ENCODE measurements around the gene CGB5.

Gene CGB5

DNA sequence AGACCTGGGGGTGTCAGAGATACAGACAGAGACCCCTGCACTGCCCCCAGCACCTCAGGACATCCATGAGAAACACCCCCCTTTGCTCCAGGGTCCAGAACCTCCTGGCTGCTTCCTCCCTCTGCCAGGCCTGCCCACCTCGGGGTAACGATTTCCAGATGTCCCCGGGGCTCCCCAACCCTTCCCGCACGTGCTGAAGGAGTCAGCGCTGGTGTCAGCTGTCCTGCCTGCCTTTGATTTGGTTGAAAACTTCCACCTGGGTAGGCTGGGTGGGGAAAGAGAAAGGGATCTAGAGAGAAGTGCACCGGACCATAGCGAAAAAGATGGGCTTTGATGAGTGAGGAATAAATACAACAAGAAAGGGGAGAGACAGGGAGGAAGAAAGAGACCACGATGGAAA, 15.4 kb downstream of the CGB5 start:
- DNase-seq = no peak

DNA sequence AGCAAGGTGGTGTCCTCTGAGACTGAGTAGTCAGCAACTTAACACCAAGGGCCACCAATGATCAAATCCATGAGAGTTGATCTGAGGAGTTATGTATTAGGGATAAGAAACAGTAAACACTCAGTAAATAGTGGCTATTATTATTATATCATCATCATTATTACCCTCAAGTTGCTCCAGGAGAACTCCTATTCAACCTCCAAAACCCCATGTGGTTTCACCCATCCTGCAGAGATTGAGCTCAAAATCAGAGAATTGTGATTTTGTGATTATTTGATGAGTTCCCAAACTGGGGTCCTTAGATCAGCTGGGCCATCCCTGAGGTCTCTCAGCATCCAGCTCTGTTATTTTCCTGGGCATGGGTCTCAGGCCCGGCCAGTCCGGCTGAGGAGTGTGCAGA, 17.4 kb downstream of the CGB5 start:
- DNase-seq = no peak

DNA sequence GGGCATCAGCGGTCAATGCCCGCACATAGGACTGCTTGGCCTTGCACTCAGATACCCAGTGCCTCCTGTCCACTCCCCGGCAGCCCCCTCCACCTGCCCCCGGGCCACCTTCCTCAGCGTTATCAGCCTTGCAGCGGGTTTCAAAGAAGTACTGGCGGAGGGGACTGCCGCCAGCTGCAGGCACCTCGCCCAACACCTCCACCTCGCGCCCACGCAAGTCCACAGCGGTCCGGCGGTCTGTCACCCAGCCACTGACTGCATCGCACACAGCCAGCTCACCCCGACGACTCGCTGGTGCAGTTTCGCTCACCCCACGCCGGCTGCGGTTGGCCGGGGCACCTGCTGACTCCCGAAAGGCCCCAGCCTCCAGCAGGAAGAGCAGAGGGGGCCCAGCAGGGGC, 17.8 kb downstream of the CGB5 start:
- no peak for DNase-seq

DNA sequence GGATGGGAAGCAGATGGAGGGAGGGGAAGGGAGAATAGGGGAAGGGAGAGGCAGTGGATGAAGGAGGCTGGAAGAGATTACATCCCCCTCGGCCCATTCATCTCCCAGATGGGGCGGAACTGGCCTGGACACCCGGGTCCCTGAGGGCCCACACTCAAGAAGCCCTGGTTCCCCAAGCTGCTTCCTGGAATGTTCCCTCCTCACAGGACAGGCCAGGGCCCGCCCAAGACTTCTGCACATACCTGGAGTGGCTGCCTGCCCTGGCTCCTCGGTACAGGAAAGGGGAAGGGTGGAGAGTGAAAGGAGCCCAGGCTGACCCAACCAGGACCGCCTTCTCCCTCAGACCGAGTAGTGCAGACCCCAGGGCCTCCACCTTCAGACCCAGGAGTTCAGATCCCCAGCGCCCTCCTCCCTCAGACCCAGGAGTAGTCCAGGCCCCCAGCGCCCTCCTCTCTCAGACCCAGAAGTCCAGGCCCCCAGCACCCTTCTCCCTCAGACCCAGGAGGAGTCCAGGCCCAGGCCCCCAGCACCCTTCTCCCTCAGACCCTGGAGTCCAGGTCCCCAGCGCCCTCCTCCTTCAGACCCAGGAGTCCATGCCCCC, 20.5 kb downstream of the CGB5 start:
- DNase-seq = no peak

DNA sequence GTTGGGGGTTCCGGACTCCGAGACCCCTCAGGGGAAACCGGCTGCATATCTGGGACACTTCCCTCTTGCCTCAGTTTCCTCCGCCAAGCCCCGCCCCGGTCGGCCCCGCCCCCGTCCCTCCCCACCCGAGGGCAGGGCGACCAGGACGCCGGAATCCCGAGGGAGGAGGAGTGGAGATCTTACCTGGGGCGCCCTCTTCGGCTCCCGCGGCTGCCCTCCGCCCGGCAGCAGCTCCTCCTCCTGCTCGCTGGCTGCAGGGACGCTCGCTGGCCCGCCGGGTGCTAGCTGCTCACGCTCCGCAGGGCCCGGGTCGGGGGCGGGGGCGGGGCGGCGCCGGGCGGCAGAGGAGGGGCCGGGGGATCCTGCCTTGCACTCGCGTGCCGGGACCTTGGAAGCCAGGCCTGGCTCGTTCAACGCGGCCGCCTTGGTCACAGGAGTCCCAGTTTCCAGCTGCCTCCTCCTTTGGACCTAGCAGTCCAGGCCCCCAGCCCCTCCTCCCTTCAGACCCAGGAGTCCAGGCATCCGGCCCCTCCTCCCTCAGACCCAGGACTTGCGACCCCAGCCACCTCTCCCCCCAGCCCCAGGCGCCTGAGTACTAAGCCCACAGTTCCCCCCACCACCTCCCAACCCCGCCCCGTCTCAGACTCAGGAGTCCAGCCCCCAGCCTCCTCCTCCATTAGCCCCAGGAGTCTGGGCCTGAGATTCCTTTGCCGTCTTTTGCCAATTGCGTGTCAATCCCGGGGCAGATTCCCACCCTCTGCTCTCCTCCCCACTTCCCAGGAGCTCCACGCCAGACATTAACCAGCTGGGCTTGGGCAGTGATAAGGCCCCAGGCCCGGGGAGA, 21.3 kb downstream of the CGB5 start, which contains the start of gene NTF4:
Gene NTF4 (minus strand): TSS at position 51 of the 844 bp plus-strand sequence. CDS start 2,821 bp downstream, outside the sequence.
- no peak for DNase-seq

DNA sequence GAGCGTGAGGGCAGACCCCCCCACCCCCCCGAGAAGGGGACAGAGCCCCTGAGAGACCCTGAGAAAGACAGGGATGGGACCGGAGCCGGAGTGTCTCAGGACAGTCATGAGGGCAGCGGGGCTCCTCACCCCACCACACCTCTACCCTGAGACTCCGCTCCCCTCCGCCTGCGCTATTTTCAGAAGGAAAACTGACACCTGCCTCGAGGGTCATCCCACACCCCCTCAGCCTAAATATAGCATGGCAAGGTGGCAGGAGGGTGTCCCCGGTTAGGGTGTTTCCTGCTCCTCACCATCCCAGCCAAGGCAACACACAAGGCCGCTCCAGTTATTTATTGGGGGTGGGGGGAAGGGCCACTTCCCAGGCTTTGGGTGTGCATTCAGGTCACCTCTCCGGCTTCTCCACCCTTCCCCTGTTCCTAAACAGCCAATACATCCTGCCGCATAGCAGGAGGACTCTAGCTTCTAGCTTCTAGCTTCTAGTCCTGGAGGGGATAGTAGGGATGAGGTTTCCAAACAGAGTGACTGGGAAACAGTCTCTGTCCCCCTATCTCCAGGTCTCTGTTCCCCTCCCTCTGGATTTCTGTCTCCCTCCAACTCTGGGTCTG, 22.4 kb downstream of the CGB5 start:
- no peak for DNase-seq

DNA sequence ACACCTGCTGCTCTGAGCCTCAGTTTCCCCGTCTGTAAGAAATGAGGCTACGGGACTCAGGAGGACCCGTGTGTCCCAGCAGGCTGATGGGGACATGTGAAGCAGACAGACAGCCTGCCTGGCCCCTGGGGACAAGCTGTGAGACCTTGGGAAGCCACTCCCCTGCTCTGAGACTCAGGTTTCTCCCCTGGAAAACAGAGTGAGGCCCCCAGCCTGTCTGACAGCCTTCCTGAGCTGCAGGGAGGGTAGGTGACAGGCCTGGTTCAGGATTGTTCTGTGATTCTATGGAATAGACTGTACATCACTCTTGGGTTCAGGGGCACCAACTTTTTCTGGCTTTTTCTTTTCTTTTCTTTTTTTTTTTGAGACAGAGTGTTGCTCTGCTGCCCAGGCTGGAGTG, 23.9 kb downstream of the CGB5 start:
- DNase-seq = no peak

DNA sequence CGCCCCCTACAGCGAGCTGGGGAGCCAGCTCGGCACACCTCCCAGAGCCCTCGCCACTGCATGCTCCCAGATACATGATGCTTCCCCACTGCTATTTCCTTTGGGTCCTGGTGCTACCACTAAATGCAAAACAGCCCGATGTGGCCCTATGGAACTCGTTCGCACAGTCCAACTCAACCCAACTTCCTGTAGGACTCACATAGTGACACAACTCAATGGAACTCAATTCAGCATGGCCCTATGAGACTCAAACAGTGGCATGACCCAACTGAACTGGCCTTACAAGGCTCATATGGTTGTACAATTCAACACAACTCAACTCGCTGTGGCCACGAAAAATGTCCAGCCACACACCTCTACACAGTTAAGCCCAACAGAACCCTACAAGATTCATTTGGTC, 25.4 kb downstream of the CGB5 start:
- no peak for DNase-seq

DNA sequence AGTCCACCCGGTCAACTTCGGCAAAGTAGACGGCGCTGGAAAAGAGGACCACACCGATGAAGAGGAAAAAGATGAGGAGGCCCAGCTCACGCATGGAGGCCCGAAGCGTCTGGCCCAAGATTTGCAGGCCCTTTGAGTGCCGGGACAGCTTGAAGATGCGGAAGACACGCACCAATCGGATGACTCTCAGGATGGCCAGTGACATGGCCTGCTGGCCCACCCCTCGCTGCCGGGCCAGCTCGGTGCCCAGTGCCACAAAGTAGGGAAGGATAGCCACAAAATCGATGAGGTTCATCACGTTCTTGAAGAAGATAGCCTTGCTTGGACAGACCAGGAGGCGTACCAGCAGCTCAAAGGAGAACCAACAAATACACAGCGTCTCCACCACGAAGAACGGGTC, 26.8 kb downstream of the CGB5 start:
- no peak for DNase-seq

DNA sequence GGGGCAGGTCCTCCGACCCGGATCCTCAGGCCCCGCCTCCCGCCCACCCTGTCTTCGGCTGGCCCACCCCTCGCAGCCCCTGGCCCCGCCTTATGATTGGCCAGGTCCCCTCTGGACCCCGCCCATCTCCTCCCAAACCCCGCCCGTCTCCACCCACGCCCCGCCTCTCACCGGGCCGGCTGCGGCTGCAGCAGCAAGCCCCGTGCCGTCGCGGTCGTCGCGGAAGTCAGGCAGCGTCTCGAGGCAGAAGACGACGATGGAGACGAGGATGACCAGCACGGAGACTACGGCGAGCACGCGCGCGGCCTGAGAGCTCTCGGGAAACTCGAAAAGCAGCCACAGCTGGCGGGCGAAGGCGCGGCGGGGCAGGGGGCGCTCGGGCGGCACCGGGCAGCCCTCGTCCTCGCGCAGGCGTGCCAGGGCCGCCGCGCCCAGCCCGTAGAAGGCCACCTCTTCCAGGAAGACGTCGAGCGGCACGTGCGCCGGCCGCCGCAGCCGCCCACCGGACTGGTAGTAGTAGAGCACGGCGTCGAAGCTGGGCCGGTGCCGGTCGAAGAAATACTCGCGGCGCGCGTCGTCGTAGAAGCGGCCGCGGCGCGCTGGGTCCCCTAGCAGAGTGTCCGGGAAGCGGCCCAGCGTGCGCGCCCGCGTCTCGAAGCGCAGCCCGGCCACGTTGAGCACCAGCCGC, 28.4 kb downstream of the CGB5 start:
- no peak for DNase-seq

DNA sequence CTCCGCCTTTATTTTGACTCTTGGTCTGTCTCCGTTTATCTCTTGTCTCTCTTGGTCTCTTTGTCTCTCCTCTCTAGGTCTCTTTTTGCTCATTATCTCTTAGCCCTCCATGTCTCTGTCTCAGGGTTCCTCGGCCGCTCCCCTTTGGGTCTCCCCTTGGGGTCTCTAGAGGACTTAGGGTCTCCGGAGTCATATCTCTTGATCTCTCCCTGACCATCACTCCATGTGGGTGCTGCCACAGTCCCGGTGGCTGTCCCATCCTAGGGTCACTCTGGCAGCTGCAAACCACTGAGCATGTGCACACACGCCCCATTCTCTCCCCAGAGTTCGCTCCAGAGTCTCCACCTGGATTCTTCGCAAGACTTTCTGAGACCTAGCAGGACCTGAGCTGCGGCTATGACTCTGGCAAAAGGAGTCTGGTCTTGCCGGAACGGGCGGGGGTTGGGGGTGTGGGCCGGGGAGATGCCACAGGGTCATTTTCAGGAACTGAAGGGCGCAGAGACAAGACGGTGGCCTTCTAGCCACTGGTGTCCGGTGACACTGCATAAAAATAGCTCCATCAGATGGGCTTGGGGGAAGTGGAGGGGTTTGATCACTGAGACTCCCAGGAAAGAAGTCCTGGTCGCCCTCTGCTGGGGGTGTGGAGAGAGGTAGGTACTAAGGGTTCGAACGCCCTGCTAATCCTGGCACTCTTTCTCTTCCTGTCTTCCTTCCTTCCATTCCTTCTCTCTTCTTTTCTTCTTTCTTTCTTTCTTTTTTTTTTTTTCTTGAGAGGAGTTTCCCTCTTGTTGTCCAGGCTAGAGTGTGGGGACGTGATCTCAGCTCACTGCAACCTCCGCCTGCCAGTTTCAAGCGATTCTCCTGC, 30.1 kb downstream of the CGB5 start:
- DNase-seq = peak; percentile 96

DNA sequence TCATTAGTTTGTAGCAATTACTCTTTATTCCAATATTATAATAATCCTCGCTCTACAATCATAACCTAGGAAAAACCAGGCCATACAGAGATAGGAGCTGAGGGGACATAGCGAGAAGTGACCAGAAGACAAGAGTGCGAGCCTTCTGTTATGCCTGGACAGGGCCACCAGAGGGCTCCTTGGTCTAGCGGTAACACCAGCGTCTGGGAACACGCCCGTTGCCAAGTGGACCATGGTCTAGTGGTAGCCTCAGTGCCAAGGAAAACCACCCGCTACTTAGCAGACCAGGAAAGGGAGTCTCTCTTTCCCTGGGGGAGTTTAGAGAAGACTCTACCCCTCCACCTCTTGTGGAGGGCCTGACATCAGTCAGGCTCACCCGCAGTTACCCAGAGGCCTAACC, 31.2 kb downstream of the CGB5 start:
- peak; percentile 71 for DNase-seq

DNA sequence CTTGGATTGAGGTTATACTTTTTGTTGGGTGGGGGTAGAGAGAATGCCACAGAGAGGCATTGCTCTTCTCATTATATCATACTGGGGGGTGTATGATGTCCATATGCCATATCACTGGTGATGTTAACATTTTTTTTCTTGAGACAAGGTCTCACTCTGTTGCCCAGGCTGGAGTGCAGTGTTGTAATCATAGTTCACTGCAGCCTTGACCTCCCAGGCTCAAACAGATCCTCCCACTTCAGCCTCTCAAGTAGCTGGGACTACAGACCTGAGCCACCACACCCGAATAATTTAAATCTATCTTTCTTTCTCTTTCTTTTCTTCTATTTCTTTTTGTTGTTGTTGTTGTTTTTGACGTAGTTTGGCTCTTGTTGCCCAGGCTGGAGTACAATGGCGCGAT, 36.7 kb downstream of the CGB5 start:
- DNase-seq = no peak

DNA sequence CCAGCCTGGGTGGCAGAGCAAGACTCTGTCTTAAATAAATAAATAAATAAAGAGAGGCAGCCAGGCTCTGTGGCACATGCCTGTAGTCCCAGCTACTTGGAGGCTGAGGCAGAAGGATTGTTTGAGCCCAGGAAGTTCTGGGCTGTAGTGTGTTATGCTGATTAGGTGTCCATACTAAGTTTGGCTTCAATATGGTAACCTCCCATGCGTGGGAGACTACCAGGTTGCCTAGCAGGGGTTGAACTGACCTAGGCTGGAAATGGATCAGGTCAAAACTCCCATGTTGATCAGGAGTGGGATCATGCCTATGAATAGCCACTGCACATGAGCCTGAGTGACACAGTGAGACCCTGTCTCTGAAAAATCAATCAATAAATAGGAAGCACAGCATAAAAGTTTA, 37.6 kb downstream of the CGB5 start:
- peak; percentile 42 for DNase-seq

DNA sequence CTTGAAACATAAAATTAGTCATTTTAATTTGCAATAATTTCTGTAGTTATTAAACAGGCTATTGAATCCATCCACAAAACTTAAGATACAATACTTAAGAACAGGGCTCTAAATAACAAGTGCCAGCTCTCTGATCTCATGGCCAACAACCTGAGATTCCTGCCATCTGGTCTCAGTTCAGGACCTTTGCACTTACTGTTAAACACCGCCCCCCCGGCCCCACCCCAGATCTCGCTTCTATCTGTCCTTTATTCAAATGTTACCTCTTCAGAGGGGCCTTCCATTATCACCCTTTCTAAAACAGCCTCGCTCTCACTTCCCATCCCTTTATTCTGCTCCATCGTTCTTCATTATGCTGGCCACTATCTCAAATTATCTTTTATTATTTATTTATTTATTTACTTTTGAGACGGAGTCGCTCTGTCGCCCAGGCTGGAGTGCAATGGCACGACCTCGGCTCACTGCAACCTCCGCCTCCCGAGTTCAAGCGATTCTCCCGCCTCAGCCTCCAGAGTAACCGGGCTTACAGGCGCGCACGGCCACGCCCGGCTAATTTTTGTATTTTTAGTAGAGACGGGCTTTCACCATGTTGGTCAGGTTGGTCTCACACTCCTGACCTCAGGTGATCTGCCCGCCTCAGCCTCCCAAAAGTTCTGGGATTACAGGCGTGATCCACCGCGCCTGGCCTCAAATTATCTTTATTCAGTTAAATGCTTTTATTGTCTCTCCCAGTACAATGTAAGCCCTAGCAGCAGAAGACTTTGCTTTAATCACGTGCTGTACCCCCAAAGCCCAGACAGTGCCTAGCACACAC, 40.8 kb downstream of the CGB5 start:
- no peak for DNase-seq

DNA sequence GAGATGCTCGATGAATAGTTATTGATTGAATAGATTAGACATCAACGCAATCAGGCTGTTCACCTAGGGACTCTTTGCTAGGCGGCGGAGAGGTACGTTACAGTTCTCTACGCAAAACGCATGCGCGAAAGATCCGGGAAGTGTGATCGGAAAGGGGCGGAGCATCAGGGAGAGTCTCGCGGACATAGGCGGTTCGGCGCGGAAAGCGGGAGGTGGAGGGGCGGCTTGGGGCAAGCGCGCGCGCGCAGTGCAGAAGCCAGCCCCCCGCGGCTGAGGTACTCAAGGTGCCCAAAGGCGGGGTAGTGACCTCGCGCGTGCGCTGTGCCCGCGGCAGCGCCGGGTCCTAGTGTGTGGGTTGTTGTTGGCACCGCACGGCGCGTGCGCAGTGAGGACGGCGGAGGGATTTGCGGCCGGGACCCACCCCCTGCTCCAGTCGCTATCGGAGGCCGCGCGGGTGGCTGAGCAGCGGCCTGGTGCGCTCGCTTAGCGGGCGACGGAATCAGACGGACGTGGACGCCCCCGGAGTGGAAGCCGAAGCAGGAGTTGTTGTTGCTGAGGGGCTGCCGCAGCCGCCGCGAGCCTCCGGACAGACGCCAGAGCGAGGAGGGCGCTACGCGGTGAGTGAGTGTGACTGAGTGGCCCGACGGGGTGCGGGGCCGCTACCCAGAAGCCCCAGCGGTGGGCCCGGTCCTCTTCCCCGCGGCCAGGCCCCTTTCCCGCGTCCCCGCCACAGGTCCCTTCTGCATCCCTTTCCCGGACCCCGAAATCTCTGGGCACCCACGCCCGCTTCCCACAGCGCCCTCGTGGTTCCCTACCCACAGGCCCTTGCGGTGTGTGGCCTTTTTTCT, 41.6 kb downstream of the CGB5 start, which contains the start of gene SNRNP70:
Gene SNRNP70 (plus strand): TSS at position 432 of the 848 bp plus-strand sequence. CDS start 964 bp downstream, outside the sequence.
- peak; percentile 100 for DNase-seq

DNA sequence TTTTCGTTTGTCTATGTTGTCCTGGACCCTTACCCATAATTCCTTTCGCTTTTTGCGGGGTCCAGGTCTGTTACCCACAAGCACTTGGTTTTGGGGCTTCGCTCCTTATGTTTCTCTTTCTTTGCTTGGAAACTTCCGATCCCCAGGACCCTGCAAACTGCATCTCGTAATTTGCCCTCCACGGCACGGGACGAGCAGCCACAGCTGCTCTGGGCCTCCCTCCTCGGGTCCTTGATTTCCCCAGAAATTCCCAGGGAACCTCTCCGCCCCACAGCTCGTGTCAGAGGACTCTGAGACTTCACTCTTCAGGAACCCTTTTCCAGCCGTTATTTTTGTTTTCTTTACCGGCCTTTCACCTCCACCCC, 42.2 kb downstream of the CGB5 start:
- no peak for DNase-seq

DNA sequence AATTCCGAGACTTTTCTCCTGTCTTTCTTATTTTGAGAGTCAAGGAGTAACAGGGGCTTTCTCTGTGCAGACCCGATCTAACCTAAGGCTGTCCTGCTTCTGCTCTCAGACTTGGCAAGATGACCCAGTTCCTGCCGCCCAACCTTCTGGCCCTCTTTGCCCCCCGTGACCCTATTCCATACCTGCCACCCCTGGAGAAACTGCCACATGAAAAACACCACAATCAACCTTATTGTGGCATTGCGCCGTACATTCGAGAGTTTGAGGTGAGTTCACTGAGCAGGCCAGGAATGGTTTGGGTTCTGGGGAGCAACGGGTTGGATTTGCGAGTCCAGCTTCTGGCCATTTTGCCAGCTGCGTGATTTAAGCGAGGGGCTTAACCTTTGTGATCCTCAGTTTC, 42.6 kb downstream of the CGB5 start:
- DNase-seq = no peak

DNA sequence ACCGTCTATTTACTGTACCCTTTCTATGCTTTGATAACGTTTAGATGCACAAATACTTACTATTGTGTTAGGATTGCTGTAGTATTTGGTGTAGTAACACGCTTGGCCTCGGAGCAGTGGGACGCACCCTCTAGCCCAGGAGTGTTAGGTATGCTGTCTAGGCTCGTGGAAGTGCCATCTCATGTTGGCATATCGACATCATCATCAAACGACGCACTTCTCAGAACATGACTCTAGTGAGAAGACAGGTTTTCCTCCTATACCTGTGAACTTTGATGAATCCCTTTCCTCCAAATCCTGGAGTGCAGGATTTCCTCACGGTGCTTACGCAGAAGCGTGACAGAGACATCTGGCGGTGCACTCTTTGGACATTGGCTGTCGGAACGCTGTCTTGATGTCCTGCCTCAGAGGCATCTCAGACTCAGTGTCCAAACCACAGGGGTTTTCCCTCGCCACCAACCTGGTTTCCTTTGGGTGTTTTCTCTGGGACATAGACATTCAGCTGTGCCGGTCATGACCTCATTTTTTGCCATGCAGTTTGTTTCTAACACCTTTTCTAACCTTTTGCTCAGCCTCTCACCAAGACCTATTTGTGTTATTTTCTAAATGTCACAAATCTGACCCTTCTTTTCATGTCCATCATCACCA, 47.9 kb downstream of the CGB5 start:
- no peak for DNase-seq

DNA sequence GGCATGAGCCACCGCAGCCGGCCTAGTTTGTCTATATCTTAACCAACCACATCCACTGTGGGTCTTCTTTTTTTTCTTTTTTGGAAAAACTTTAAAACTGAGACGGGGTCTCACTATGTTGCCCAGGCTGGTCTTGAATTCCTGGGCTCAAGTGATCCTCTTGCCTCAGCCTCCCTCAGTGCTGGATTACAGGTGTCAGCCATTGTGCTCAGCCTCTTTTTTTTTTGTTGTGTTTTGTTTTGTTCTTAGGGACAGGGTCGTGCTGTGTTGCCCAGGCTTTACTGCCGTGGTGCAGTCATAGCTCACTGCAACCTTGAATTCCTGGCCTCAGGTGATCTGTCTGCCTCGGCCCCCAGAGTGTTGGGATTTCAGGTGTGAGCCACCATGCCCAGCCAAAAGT, 49.0 kb downstream of the CGB5 start:
- DNase-seq = no peak

Data from OCI-M1 (cell line).